Spleen (tissue), 11 donors: ENCODE data around the gene CACNB3. TPM values are rescaled to one million over a fixed set of nuclear protein-coding genes. Genes with fewer than 3 reads are reported as not detected.

Source experiments
- DNase-seq: peaks from one replicate; pipeline ENCODE4 v3.0.0-alpha.2; 2020
- H3K27ac ChIP-seq, 8 donors: fragments of 200-600 bp; sonication (generic) in 7 of 8; 1 replicate in 4 of 8; 2 replicates in 4 of 8; pipeline versions ENCODE4 v1.5.0 to v1.8.0; 2016 to 2021; ENCODE audit warnings: inconsistent platforms in 4 of 8, mild to moderate bottlenecking in 4 of 8, moderate library complexity in 1 of 8
- H3K27me3 ChIP-seq, 7 donors: fragments of 200-600 bp; sonication (generic) in 6 of 7; replicated peaks in 1 of 7; 1 replicate in 4 of 7; 2 replicates in 3 of 7; pipeline versions ENCODE4 v1.5.0 to v1.8.0; 2016 to 2021; ENCODE audit warnings: inconsistent platforms in 3 of 7, mild to moderate bottlenecking in 1 of 7
- H3K36me3 ChIP-seq, 6 donors: fragments of 200-600 bp; sonication (generic) in 5 of 6; 1 replicate in 4 of 6; 2 replicates in 2 of 6; pipeline versions ENCODE4 v1.5.0 to v1.8.0; 2016 to 2021; ENCODE audit warnings: inconsistent platforms in 2 of 6
- H3K4me1 ChIP-seq, 6 donors: fragments of 200-600 bp; sonication (generic) in 5 of 6; 1 replicate in 3 of 6; 2 replicates in 3 of 6; pipeline versions ENCODE4 v1.5.0 to v1.8.0; 2016 to 2021; ENCODE audit warnings: inconsistent platforms in 3 of 6
- H3K4me3 ChIP-seq, 8 donors: fragments of 200-600 bp; sonication (generic) in 7 of 8; 1 replicate in 4 of 8; 2 replicates in 4 of 8; pipeline versions ENCODE4 v1.5.0 to v1.8.0; 2016 to 2021; ENCODE audit warnings: inconsistent platforms in 4 of 8, mild to moderate bottlenecking in 4 of 8, moderate library complexity in 2 of 8
- H3K9me3 ChIP-seq, 8 donors: fragments of 200-600 bp; sonication (generic) in 7 of 8; 1 replicate in 4 of 8; 2 replicates in 4 of 8; pipeline versions ENCODE4 v1.5.0 to v1.8.0; 2016 to 2021; ENCODE audit warnings: inconsistent platforms in 4 of 8
- CTCF ChIP-seq, 11 experiments: fragments of 200-600 bp in 7 of 11; fragments of 450-650 bp in 4 of 11; sonication (generic) in 4 of 11; IDR thresholded peaks in 8 of 11; conservative IDR thresholded peaks in 3 of 11; 1 replicate in 7 of 11; 2 replicates in 4 of 11; pipeline versions ENCODE4 v1.4.0 to v1.8.0; 2016 to 2021; ENCODE audit warnings: antibody characterized with exemption in 11 of 11, inconsistent platforms in 4 of 11, mild to moderate bottlenecking in 1 of 11
- POLR2A ChIP-seq, 3 donors: fragments of 450-650 bp; IDR thresholded peaks; one replicate each; pipeline ENCODE4 v1.5.1; 2017; ENCODE audit warnings: antibody characterized with exemption in 3 of 3, mild to moderate bottlenecking in 1 of 3
- POLR2AphosphoS5 ChIP-seq, 3 donors: sonication (generic); formaldehyde crosslinking; IDR thresholded peaks; one replicate each; pipeline ENCODE4 v1.5.1; 2017; ENCODE audit warnings: antibody characterized with exemption in 3 of 3
- WGBS, 5 donors: extraction: QIAGEN DNeasy Blood & Tissue Kit in 3 of 5; methylation state at CpG; one replicate each; pipeline versions ENCODE4 v1.1.5 to v1.1.7; 2013 to 2018; 5-methylcytosine and 5-hydroxymethylcytosine counted together
- intact Hi-C: fragments of 100-400 bp; cut with DNase I; formaldehyde crosslinking; loops from one replicate; pipeline ENCODE4 v1.15.0; 2023; ENCODE audit warnings: low total_unique reads
- polyA plus RNA-seq, 3 donors: library from polyadenylated mRNA; stranded (reverse); fragments of 200-250 nt; gene quantifications; one replicate each; pipeline ENCODE4 v1.2.1, GENCODE V29; 2013
- total RNA-seq, 7 donors: library from RNA; depleted of rRNA in 3 of 7; stranded (reverse); fragments of >200 nt in 3 of 7; fragmentation: NEBNext Ultra II Directional in 4 of 7; extraction: Animal tissue kit (Norgen Biotek cat#: 25700) in 4 of 7; gene quantifications; one replicate each; pipeline versions ENCODE4 v1.1.0 to v1.2.1, GENCODE V29; 2016 to 2021
- donor health status: healthy with polysubstance abuse.
- donor health status: DM: no; HTN: no; CAD: no; lungs with moderate emphysema.
- donor health status: DM: no; HTN: no; CAD: no.
- donor health status: Bipolar disorder and iron deficiency.
- donor health status: healthy.
- donor health status: DM: no; HTN: no; CAD: no.
- donor health status: DM: yes; HTN: yes; CAD: no.

The CACNB3 gene
- total and polyA plus RNA-seq, 10 donors: 2.5 to 16.1 (median 6.0) TPM

GRCh38 chr12:48826209-48826855 lies 8.0 kb downstream of the CACNB3 start:
- 73 to 89% (median 85%) methylated on average over 13 to 15 of the region's 15 CpGs for WGBS, 5 donors
- no peak for TF ChIP-seq POLR2AphosphoS5 (IDR thresholded peaks at IDR 0.05)
- TF ChIP-seq CTCF (IDR thresholded peaks at IDR 0.05 in 8 of 11, conservative IDR thresholded peaks at IDR 0.05 in 3 of 11): no peak
- TF ChIP-seq POLR2A (IDR thresholded peaks at IDR 0.05): no peak
- intact Hi-C loops: no loop called here
- Histone ChIP-seq H3K36me3 (peaks cover 0 to 55% (median 38%) of the 10 kb centered on the region in 6 donors), H3K27me3 (no peaks in the 10 kb centered on the region), H3K9me3 (no peaks in the 10 kb centered on the region), H3K4me3 (no peak overlapping the region), H3K4me1 (no peaks in the 10 kb centered on the region), H3K27ac (no peak overlapping the region)
- DNase-seq: no peak

GRCh38 chr12:48827026-48827425 lies 8.7 kb downstream of the CACNB3 start:
- 77 to 88% (median 83%) methylated on average over 8 of the region's 8 CpGs for WGBS, 5 donors
- no peak for DNase-seq
- Histone ChIP-seq H3K27ac (no peak overlapping the region), H3K9me3 (no peaks in the 10 kb centered on the region), H3K4me1 (no peaks in the 10 kb centered on the region), H3K4me3 (no peak overlapping the region), H3K27me3 (no peaks in the 10 kb centered on the region), H3K36me3 (peaks cover under 1 to 62% (median 45%) of the 10 kb centered on the region in 6 donors)
- TF ChIP-seq POLR2AphosphoS5 (IDR thresholded peaks at IDR 0.05): no peak
- TF ChIP-seq POLR2A (IDR thresholded peaks at IDR 0.05): no peak
- no peak for TF ChIP-seq CTCF (IDR thresholded peaks at IDR 0.05 in 8 of 11, conservative IDR thresholded peaks at IDR 0.05 in 3 of 11)
- intact Hi-C loops: no loop called here

GRCh38 chr12:48827513-48828096 lies 9.3 kb downstream of the CACNB3 start:
- intact Hi-C loops: no loop called here
- Histone ChIP-seq H3K27ac (no peak overlapping the region), H3K4me1 (no peaks in the 10 kb centered on the region), H3K9me3 (no peaks in the 10 kb centered on the region), H3K27me3 (no peaks in the 10 kb centered on the region), H3K36me3 (peaks cover 3 to 68% (median 51%) of the 10 kb centered on the region in 6 donors), H3K4me3 (no peak overlapping the region)
- WGBS, 5 donors: 88 to 96% (median 91%) methylated on average over 6 to 17 of the region's 17 CpGs
- no peak for DNase-seq
- TF ChIP-seq CTCF (IDR thresholded peaks at IDR 0.05 in 8 of 11, conservative IDR thresholded peaks at IDR 0.05 in 3 of 11) (no peak), POLR2AphosphoS5 (IDR thresholded peaks at IDR 0.05) (peak in 1 of 3 donors; percentile 51), POLR2A (IDR thresholded peaks at IDR 0.05) (no peak)

- DNase-seq: no peak
- Histone ChIP-seq H3K9me3 (no peaks in the 10 kb centered on the region), H3K4me1 (no peaks in the 10 kb centered on the region), H3K27me3 (no peaks in the 10 kb centered on the region), H3K27ac (no peak overlapping the region), H3K4me3 (no peak overlapping the region), H3K36me3 (peaks cover 7 to 75% (median 58%) of the 10 kb centered on the region in 6 donors)
- WGBS, 5 donors: 57 to 83% (median 72%) methylated on average over 2 of the region's 2 CpGs; no CpG with 5 or more reads in 1 of the 5 donors
- intact Hi-C loops: no loop called here
- no peak for TF ChIP-seq POLR2A (IDR thresholded peaks at IDR 0.05)
- TF ChIP-seq CTCF (IDR thresholded peaks at IDR 0.05 in 8 of 11, conservative IDR thresholded peaks at IDR 0.05 in 3 of 11): no peak
- TF ChIP-seq POLR2AphosphoS5 (IDR thresholded peaks at IDR 0.05): no peak
Observed at GRCh38 chr12:48828293-48828692, 10.0 kb downstream of the CACNB3 start.
